Osteoblast (primary cell): ENCODE results near the gene NTN4. TPM values are rescaled to one million over a fixed set of nuclear protein-coding genes. Genes with fewer than 3 reads are reported as not detected.

Experiments
- DNase-seq: peaks from one replicate; pipeline ENCODE4 v3.0.0; 2011; ENCODE audit warnings: low spot score, mixed read lengths; ENCODE audit not compliant: insufficient read length; ENCODE audit errors: missing footprints
- H2AFZ ChIP-seq: 2 replicates; pipeline ENCODE4 v1.6.0; 2011; ENCODE audit warnings: mild to moderate bottlenecking, low read length
- H3K27ac ChIP-seq: 2 replicates; pipeline ENCODE4 v1.5.1; 2011; ENCODE audit warnings: mild to moderate bottlenecking, low read depth, low read length, moderate library complexity
- H3K27me3 ChIP-seq: 2 replicates; pipeline ENCODE4 v1.6.0; 2012; ENCODE audit warnings: mild to moderate bottlenecking, control low read depth, inconsistent platforms, low read length, moderate library complexity; ENCODE audit not compliant: insufficient read depth
- H3K36me3 ChIP-seq: 2 replicates; pipeline ENCODE4 v1.5.1; 2011; ENCODE audit warnings: mild to moderate bottlenecking, low read length, control low read depth, moderate library complexity; ENCODE audit not compliant: insufficient read depth
- H3K4me1 ChIP-seq: 2 replicates; pipeline ENCODE4 v1.5.1; 2011; ENCODE audit warnings: mild to moderate bottlenecking, low read length, control low read depth, moderate library complexity; ENCODE audit not compliant: insufficient read depth
- H3K4me2 ChIP-seq: 2 replicates; pipeline ENCODE4 v1.6.0; 2011; ENCODE audit warnings: mild to moderate bottlenecking, low read length; ENCODE audit not compliant: insufficient read depth
- H3K4me3 ChIP-seq: fragments of 200-600 bp; sonication (generic); 3 replicates; pipeline ENCODE4 v1.5.1; 2012; ENCODE audit warnings: mild to moderate bottlenecking, low read length, inconsistent platforms; ENCODE audit not compliant: insufficient read depth
- H3K79me2 ChIP-seq: 2 replicates; pipeline ENCODE4 v1.6.0; 2012; ENCODE audit warnings: mild to moderate bottlenecking, low read length, control low read depth, inconsistent platforms; ENCODE audit not compliant: insufficient read depth
- H3K9me3 ChIP-seq: 2 replicates; pipeline ENCODE4 v1.5.1; 2011; ENCODE audit warnings: low read depth, low read length, control low read depth
- H4K20me1 ChIP-seq: 2 replicates; pipeline ENCODE4 v1.6.0; 2012; ENCODE audit warnings: mild to moderate bottlenecking, low read length, control low read depth; ENCODE audit not compliant: insufficient read depth
- CTCF ChIP-seq: IDR thresholded peaks from 2 replicates; pipeline ENCODE4 v1.5.1; 2011; ENCODE audit warnings: mild to moderate bottlenecking, low read depth, low read length, moderate library complexity; ENCODE audit errors: extremely low read depth
- total RNA-seq: library from RNA; depleted of rRNA; stranded (reverse); fragments of >200 nt; gene quantifications from 2 replicates; pipeline ENCODE4 v1.2.3, GENCODE V29; 2012

NTN4 gene
- total RNA-seq, 1 donor = 47.8 TPM

- H3K4me1 ChIP-seq = no peaks in the 10 kb centered on the region
- H3K27ac ChIP-seq = no peak overlapping the region
- no peaks in the 10 kb centered on the region for H4K20me1 ChIP-seq
- H3K36me3 ChIP-seq = peaks cover 6% of the 10 kb centered on the region
- no peaks in the 10 kb centered on the region for H3K27me3 ChIP-seq
- no peaks in the 10 kb centered on the region for H3K9me3 ChIP-seq
- no peak overlapping the region for H3K4me2 ChIP-seq
- no peak overlapping the region for H3K4me3 ChIP-seq
- H3K79me2 ChIP-seq = no peaks in the 10 kb centered on the region
- DNase-seq = no peak
- no peak overlapping the region for H2AFZ ChIP-seq
- TF ChIP-seq CTCF = no peak
These were observed 48.0 kb downstream of the NTN4 start for GRCh38 chr12:95742586-95742985.

GRCh38 chr12:95741635-95742034 lies 48.9 kb downstream of the NTN4 start:
- no peak overlapping the region for H3K4me2 ChIP-seq
- TF ChIP-seq CTCF = no peak

GRCh38 chr12:95740751-95741150 lies 49.8 kb downstream of the NTN4 start:
- no peak for TF ChIP-seq CTCF
- H3K27ac ChIP-seq = no peak overlapping the region
- H3K4me2 ChIP-seq = no peak overlapping the region
- DNase-seq = no peak
- H2AFZ ChIP-seq = no peak overlapping the region
- H3K9me3 ChIP-seq = no peaks in the 10 kb centered on the region
- H4K20me1 ChIP-seq = no peaks in the 10 kb centered on the region
- no peak overlapping the region for H3K4me3 ChIP-seq
- no peaks in the 10 kb centered on the region for H3K79me2 ChIP-seq
- H3K27me3 ChIP-seq = no peaks in the 10 kb centered on the region
- H3K4me1 ChIP-seq = no peaks in the 10 kb centered on the region
- peaks cover 14% of the 10 kb centered on the region for H3K36me3 ChIP-seq

More at GRCh38 chr12:95741635-95742034, 48.9 kb downstream of the NTN4 start:
- DNase-seq = no peak
- H4K20me1 ChIP-seq = no peaks in the 10 kb centered on the region
- H2AFZ ChIP-seq = no peak overlapping the region
- H3K27ac ChIP-seq = no peak overlapping the region
- H3K9me3 ChIP-seq = no peaks in the 10 kb centered on the region
- peaks cover 11% of the 10 kb centered on the region for H3K36me3 ChIP-seq
- no peaks in the 10 kb centered on the region for H3K27me3 ChIP-seq
- H3K79me2 ChIP-seq = no peaks in the 10 kb centered on the region
- H3K4me3 ChIP-seq = no peak overlapping the region
- no peaks in the 10 kb centered on the region for H3K4me1 ChIP-seq

- H3K4me1 ChIP-seq = no peaks in the 10 kb centered on the region
- peaks cover 14% of the 10 kb centered on the region for H3K36me3 ChIP-seq
- no peaks in the 10 kb centered on the region for H3K27me3 ChIP-seq
- H3K4me3 ChIP-seq = no peak overlapping the region
- no peak overlapping the region for H3K27ac ChIP-seq
- no peak for DNase-seq
- H3K79me2 ChIP-seq = no peaks in the 10 kb centered on the region
- H2AFZ ChIP-seq = no peak overlapping the region
- no peak for TF ChIP-seq CTCF
- H4K20me1 ChIP-seq = no peaks in the 10 kb centered on the region
- H3K4me2 ChIP-seq = no peak overlapping the region
- H3K9me3 ChIP-seq = no peaks in the 10 kb centered on the region
These were observed 50.8 kb downstream of the NTN4 start for GRCh38 chr12:95739561-95740313.
